Activated naive CD4-positive, alpha-beta T cell (primary cell): ENCODE data around the gene STK32C.
"Not testable (repeated sequence)": the region's sequence is repeated elsewhere in the genome, so short reads cannot be mapped to it uniquely, and the experiment has no call there.

Source experiments
- DNase-seq, 4 experiments: peaks; one replicate each; lab custom pipeline; 2025; lab: John Stamatoyannopoulos, UW

The STK32C gene

DNA sequence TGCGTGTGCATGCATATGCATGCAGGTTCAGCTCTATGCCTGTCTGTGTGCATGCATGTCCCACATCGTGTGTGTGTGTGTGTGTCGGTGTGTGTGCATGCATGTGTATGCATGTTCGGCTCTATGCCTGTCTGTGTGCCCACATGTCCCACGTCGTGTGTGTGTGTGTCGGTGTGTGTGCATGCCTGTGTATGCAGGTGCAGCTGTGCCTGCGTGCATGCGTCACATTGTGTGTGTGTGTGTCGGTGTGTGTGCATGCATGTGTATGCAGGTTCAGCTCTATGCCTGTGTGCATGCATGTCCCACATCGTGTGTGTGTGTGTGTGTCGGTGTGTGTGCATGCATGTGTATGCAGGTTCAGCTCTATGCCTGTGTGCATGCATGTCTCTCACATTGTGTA is 39.8 kb downstream of the STK32C start:
- DNase-seq = not testable (repeated sequence)

DNA sequence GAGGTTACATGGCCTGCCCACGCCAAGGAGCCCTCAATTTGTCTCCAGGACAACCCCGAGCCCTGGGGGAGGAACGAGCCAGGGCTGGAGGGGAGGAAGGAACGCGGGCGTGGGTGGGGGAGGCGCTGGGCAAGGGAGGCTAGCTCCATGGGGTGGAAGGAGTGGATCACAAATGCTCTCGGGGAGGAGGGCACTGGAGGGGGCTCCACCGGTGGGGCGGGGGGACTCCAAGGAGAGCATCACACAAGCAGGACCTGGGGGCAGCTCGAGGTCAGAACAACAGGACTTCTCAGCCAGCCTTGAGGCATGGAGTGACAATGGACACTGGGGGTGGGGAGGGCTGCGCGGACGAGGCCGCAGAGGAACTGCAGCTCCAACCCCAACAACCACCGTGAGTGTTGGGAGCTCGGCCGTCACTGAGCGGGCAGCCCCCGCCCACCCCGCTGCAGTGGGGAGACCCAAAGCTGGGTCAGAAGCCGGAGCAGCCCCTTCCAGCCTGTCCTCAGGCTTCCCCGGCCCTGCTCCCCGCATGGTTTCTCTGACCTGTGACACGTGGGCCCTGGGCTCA is 41.1 kb downstream of the STK32C start:
- DNase-seq = no peak

DNA sequence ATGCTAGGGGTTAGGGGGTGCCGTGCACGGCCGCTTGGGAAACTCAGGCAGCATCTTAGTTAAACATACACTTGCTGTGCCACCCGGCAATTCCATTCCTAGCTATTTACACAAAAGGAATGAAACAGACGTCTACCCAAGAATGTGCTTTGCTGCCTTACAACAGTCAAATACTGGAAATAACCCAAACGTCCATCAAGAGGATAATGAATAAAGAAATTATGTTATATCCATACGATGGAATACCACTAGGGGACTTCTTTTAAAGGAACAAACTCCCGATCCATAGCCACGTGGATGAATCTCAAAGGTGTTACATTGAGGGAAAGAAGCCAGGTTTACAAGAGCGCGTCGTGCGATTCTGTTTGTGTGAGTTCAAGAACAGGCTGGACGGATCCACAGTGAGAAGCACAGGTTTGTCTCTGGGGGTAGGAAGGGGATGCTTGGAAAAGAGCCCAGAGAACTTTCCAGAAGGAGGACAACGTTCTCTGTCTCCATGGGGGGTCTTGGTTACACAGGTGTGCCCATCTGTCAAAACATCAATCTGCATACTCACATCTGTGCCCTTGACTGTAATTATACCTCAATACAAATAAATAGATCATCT is 41.8 kb downstream of the STK32C start:
- DNase-seq = no peak

GRCh38 chr10:132264966-132265889 is 42.5 kb downstream of the STK32C start:
- no peak for DNase-seq

DNA sequence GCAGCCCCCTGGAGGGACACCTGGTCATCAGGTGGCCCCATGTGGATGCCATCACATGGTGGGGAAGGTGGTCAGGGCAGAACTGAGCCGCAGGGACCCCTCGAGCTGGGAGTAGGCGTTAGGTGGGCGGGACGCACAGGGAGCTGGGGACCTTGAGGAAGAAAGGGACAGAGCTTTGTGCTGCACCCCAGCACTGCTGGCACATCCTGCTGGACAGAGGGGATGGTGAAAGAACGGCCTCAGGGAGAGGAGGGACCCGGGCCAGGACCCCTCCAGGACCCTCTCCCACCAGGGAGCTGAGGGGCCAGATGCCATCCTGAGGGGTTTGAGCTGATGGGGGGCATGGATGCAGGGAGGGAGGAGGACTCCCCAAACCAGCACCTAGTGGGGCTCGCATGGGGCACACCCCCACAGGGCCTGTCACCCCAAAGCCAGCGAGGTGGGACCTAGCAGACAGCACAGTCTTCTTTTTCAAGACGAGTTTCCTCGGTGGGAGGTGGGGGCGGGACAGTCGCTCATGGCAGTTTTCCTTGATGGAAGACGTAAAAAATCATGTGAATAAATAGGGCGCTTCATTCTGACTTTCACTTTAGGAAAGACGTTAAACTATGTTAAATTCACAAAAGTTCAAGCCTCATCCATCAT is 43.3 kb downstream of the STK32C start:
- DNase-seq = no peak

DNA sequence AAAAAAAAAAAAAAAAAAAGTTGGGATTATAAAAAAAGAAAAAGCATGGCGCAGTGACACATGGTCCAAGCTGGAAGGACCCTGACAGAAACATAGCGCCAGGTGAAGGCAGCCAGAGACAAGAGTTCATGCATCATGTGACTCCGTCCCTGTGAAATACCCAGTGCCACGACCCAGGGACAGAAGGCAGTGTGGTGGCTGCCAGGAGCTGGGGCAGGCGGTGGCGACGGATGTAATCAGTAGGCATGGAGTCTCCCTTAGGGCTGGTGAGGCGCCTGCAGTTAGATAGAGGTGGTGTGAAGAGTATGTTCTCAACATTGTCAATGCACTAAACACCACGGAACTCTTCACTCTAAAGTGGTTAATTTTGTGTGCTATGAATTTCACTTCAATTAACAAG is 43.9 kb downstream of the STK32C start:
- DNase-seq = no peak

GRCh38 chr10:132259702-132260482 is 47.9 kb downstream of the STK32C start:
- no peak for DNase-seq

DNA sequence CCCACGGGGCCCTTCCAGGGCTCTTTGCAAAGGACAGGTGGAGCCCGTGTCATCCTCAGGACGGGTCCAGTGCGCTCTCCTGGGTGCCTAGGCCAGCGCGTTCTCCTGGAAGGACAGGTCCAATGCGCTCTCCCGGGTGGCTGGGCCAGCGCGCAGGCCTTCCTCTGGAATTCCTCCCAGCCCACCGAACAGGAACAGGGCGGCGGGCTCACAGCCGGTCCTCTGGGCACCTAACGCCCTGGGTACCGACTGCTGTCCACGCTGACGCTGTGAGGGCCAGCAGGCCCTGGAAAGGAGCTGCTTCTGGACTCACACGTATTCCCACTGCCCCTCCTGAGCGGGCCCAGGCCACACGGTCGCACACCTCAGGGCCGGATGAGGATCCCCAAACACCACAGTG is 49.3 kb downstream of the STK32C start:
- no peak for DNase-seq

DNA sequence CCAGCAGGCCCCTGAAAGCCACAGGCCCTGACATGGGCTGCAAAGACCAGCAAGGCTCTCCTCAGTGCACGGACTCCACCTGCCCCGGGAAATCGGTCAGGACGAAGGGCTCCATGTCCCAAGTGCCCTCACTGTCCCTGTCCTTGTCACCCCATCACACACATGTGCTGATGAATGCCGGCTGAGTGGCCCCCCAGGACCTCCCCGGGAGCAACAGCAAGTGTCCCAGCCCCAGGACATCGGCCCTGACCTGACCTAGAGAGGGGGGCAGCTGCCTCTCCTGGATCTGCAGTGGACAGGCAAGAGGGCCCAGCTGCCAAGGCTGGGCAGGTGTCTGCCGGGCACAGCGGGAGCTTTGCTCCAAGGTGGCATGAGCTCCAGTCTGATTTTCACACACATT is 49.8 kb downstream of the STK32C start:
- no peak for DNase-seq

GRCh38 chr10:132257271-132257670 is 50.5 kb downstream of the STK32C start:
- DNase-seq = no peak

DNA sequence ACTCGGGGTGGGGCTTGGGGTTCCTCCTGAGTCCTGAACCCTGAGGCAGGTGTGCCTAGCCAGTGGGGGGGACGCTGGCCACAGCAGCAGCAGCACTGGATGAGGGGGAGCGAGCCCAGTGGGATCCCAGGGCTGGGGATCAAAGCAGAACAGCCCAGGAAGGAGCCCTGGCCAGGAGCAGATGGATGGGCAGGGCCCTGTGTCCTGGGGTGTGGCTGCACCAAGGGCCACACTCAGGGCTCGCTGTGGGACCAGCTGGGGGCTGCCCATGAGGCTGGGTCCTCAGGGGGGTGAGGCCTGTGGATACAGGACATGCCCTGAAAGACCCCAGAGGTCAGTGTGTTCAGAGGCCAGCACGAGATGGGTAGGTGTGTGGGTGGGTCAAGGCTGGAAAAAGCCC is 50.9 kb downstream of the STK32C start:
- no peak for DNase-seq

GRCh38 chr10:132255489-132256344 is 52.0 kb downstream of the STK32C start:
- DNase-seq = no peak

GRCh38 chr10:132254841-132255240 is 52.9 kb downstream of the STK32C start:
- DNase-seq = no peak

GRCh38 chr10:132253092-132253687 is 54.6 kb downstream of the STK32C start:
- no peak for DNase-seq

GRCh38 chr10:132252412-132252811 is 55.3 kb downstream of the STK32C start:
- no peak for DNase-seq

- DNase-seq = no peak
Observed at GRCh38 chr10:132251928-132252327, 55.8 kb downstream of the STK32C start.

- DNase-seq = no peak
Observed at GRCh38 chr10:132250481-132251475, 57.0 kb downstream of the STK32C start.

DNA sequence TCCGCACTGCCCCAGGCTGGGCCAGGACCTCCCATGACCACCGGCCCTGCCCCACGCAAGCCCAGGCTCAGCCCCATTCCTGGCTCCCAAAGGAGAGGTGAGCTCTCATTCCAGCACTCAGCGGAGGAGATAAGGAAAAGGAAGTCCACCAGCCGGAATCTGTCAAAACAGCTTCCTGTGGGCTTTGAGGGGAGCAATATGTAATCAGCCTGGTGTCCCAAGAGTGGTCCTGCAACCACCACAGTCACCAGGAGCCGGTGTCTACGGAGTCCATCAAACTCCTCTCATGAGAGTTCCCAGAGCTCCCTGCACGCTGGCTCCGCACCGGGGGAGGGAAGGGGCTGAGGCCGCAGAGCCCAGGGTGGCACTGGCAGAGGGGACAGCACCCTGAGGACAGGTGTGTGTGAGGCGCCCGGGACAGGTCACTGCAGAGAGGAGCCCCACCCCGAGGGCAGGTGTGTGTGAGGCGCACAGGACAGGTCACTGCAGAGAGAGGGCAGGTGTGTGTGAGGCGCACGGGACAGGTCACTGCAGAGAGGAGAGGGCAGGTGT is 57.9 kb downstream of the STK32C start:
- no peak for DNase-seq

DNA sequence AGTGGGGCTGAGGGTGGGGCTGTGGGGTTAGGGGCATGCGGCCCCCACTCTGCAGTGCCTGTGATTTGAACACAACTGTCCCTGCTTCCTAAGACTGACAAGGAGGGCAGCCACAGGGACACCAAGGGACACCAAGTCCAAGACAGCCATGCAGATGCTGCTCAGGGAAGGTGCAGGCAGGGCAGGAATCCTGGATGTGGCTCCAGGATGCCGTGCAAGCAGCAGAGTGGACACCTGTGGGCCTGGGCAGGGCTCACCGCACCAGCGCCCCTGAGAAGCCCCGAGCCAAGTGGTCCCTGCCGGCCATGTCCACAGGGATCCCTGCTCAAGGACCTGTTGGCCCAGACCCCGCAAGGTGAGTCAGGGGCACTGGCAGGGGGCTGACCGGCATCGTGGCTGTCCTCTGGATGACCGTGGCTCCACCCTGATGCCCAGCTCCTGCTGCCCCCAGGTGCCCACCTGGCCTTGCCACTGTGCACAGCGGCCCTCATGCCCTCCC is 58.5 kb downstream of the STK32C start:
- no peak for DNase-seq
